RWPE2 (cell line): ENCODE results near the gene POU2F3.

Source experiments
- ATAC-seq: fragments of 200-7000 bp; cut with Tn5 transposase; 3 replicates; pipeline ENCODE4 v1.9.1; 2021; ENCODE audit warnings: low read depth
- DNase-seq: peaks from one replicate; pipeline ENCODE4 v3.0.0-alpha.2; 2020; ENCODE audit warnings: low spot score
- H3K27ac ChIP-seq: fragments of 450-650 bp; 2 replicates; pipeline ENCODE4 v1.5.1; 2017; ENCODE audit warnings: mild to moderate bottlenecking; ENCODE audit not compliant: poor library complexity, severe bottlenecking
- H3K27me3 ChIP-seq: fragments of 250-450 bp; sonication (Bioruptor Pico); 2 replicates; pipeline ENCODE4 v1.5.1; 2021; ENCODE audit warnings: mild to moderate bottlenecking, moderate library complexity; ENCODE audit not compliant: insufficient read depth, poor library complexity, severe bottlenecking
- H3K36me3 ChIP-seq: fragments of 250-450 bp; sonication (Bioruptor Pico); 2 replicates; pipeline ENCODE4 v1.5.1; 2020; ENCODE audit warnings: low read depth, mild to moderate bottlenecking, moderate library complexity
- H3K4me1 ChIP-seq: fragments of 250-450 bp; sonication (Bioruptor Pico); 2 replicates; pipeline ENCODE4 v1.5.1; 2021; ENCODE audit warnings: mild to moderate bottlenecking, moderate library complexity; ENCODE audit not compliant: insufficient read depth, poor library complexity, severe bottlenecking
- H3K4me3 ChIP-seq: fragments of 250-450 bp; sonication (Bioruptor Pico); 2 replicates; pipeline ENCODE4 v1.5.1; 2021; ENCODE audit warnings: mild to moderate bottlenecking, moderate library complexity; ENCODE audit not compliant: severe bottlenecking
- H3K9me3 ChIP-seq: fragments of 250-450 bp; sonication (Bioruptor Pico); 2 replicates; pipeline ENCODE4 v1.5.1; 2021; ENCODE audit warnings: mild to moderate bottlenecking, moderate library complexity; ENCODE audit not compliant: severe bottlenecking
- TF ChIP-seq, protein P1 (sequence below): fragments of 450-650 bp; IDR thresholded peaks from one replicate; pipeline ENCODE4 v1.5.1; 2017; ENCODE audit warnings: mild to moderate bottlenecking, moderate library complexity; ENCODE audit not compliant: poor library complexity, severe bottlenecking

The POU2F3 gene

DNA sequence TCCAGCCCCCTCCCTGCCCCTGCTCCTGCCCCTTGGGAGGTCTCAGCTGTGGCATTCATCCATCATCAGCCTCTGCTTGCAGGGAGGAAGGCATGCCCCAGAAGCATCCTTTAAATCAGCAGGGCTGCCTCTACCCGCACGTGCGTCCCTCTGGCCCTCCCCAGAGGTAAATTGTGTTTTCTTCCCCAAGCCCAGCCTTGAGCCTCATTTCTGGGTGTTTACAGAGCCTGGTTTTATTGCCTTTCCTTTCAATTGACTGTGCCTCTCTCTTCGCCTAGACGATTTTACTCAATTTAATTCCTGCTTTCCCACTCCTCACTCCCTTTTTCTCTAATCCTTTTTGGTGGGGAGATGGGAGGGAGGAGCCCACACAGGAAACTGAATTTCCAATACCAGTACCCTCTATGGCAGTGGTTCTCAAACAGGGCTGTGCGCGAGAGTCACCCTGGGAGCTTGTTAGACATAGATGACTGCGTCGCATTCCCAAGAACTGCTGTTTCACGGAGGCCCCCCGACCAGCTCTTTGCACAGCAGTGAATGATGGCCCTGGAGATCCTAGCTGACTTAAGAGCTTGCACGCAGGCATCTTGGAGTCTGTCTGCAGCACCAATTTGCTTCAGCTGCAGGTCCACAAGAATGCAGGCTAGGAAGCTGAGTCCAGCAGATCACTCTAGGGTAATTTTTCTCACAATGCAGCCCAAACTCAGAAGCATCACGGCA is 44.2 kb upstream of the POU2F3 start:
- H3K36me3 ChIP-seq: no peaks in the 10 kb centered on the region
- TF ChIP-seq, protein P1, sequence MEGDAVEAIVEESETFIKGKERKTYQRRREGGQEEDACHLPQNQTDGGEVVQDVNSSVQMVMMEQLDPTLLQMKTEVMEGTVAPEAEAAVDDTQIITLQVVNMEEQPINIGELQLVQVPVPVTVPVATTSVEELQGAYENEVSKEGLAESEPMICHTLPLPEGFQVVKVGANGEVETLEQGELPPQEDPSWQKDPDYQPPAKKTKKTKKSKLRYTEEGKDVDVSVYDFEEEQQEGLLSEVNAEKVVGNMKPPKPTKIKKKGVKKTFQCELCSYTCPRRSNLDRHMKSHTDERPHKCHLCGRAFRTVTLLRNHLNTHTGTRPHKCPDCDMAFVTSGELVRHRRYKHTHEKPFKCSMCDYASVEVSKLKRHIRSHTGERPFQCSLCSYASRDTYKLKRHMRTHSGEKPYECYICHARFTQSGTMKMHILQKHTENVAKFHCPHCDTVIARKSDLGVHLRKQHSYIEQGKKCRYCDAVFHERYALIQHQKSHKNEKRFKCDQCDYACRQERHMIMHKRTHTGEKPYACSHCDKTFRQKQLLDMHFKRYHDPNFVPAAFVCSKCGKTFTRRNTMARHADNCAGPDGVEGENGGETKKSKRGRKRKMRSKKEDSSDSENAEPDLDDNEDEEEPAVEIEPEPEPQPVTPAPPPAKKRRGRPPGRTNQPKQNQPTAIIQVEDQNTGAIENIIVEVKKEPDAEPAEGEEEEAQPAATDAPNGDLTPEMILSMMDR: no peak
- no peaks in the 10 kb centered on the region for H3K9me3 ChIP-seq
- ATAC-seq (no peak), DNase-seq (no peak)
- no peak overlapping the region for H3K4me3 ChIP-seq
- no peaks in the 10 kb centered on the region for H3K27me3 ChIP-seq
- H3K27ac ChIP-seq: no peak overlapping the region
- no peaks in the 10 kb centered on the region for H3K4me1 ChIP-seq

DNA sequence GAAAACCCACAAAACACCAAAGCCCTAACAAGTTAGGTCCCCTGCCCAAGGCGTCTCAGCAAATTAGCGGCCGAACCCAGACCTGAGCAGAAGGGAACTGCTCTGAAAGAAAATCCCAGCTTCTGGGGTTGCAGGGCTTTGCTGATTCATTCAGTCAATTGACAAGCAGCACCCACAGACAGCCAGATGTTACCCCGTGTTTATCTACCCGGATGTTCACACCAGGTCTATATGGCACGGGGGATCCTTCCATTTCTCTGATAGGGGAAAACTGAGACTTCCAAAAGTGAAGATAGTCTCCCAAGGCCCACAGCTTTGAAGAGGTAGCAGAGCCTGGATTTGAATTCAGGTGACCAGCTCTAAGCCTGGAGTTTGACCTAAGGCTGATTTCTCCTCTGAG is 43.1 kb upstream of the POU2F3 start:
- ATAC-seq (no peak), DNase-seq (no peak)
- H3K4me1 ChIP-seq: no peaks in the 10 kb centered on the region
- TF ChIP-seq, protein P1: no peak
- H3K27ac ChIP-seq: no peak overlapping the region
- H3K36me3 ChIP-seq: no peaks in the 10 kb centered on the region
- H3K4me3 ChIP-seq: no peak overlapping the region
- H3K27me3 ChIP-seq: no peaks in the 10 kb centered on the region
- no peaks in the 10 kb centered on the region for H3K9me3 ChIP-seq

DNA sequence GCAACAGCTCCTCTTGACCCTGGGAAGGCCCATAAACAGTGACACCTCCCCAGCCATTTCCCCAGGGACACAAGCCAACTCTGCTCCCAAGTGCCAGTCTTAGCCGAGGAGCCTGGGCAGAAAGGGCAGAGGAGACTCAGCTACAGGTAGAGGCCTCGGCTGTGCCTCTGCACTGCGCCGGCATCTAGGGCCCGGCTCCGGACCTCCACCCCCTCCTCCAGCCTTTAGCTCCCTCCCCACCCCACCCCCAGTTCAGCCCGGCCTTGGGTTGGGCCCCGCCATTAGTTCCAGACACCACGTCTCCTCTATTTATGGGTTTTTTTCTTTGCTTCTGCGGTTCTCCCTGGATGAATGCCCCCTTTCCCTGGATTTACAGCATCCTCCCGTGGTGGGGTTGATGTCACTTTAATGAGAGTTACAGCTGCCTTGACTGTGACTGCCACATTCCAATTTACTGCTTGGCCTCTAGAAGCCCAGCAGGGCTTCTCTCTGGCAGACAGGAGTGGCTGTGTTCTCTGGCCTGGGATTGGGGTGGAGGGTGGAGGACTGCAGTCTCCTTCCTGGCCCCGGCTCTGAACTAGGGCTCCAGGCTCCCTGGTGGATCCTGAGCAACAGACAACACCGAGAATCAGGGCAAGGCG is 42.6 kb upstream of the POU2F3 start:
- H3K4me1 ChIP-seq: no peaks in the 10 kb centered on the region
- TF ChIP-seq, protein P1: no peak
- ATAC-seq (no peak), DNase-seq (no peak)
- no peaks in the 10 kb centered on the region for H3K9me3 ChIP-seq
- no peak overlapping the region for H3K4me3 ChIP-seq
- no peak overlapping the region for H3K27ac ChIP-seq
- no peaks in the 10 kb centered on the region for H3K36me3 ChIP-seq
- no peaks in the 10 kb centered on the region for H3K27me3 ChIP-seq

DNA sequence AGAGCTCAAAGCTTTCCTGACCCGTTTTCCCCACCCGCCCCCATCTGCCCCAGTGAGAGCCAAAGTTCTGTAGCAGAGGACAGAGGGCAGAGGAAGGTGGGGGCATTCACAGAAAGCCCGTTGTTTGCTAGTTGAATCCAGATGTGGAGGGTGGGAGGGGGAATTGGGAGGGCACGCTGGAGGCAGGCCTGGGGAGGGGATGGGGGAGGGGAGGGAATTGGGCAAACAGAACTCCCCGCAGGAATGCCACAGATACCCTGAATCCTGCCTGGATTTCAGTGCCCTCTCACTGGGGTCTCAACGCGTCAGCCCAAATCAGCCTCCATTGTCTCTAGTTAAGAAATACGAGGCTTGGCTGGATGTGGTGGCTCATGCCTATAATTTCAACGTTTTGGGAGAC is 42.0 kb upstream of the POU2F3 start:
- TF ChIP-seq, protein P1: no peak
- no peaks in the 10 kb centered on the region for H3K4me1 ChIP-seq
- H3K27me3 ChIP-seq: no peaks in the 10 kb centered on the region
- H3K36me3 ChIP-seq: no peaks in the 10 kb centered on the region
- no peak overlapping the region for H3K4me3 ChIP-seq
- DNase-seq (no peak), ATAC-seq (no peak)
- no peaks in the 10 kb centered on the region for H3K9me3 ChIP-seq
- no peak overlapping the region for H3K27ac ChIP-seq

DNA sequence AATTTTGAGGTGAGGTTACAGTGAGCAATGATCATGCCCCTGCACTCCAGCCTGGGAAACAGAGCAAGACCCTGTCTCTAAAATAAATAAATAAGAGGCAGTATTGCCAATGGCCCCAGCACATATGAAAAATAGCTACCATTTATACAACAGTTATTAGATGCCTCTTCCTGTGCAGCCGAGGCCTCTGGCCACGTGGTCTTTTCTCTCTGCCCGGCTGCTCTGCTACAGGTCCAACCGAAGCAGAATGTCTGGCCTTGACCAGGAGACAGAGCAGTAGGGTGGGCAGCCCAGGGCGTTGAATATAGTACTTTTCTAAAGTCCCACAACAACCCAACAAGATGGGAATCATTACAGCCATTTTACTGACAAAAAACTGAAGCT is 41.5 kb upstream of the POU2F3 start:
- H3K36me3 ChIP-seq: no peaks in the 10 kb centered on the region
- H3K4me1 ChIP-seq: no peaks in the 10 kb centered on the region
- H3K9me3 ChIP-seq: no peaks in the 10 kb centered on the region
- no peak for DNase-seq
- H3K27me3 ChIP-seq: no peaks in the 10 kb centered on the region
- ATAC-seq: no peak
- H3K27ac ChIP-seq: no peak overlapping the region
- TF ChIP-seq, protein P1: no peak
- no peak overlapping the region for H3K4me3 ChIP-seq
